WERI-Rb-1 (cell line): ENCODE results near the gene VWDE.

ENCODE experiments used
- DNase-seq: peaks from one replicate; pipeline ENCODE4 v3.0.0-alpha.2; 2020
- H3K27ac ChIP-seq: fragments of 250-450 bp; sonication (Bioruptor Pico); 2 replicates; pipeline ENCODE4 v1.5.1; 2020; ENCODE audit warnings: mild to moderate bottlenecking, moderate library complexity
- H3K27me3 ChIP-seq: fragments of 250-450 bp; sonication (Bioruptor Pico); 2 replicates; pipeline ENCODE4 v1.5.1; 2021; ENCODE audit warnings: mild to moderate bottlenecking, low read depth, moderate library complexity; ENCODE audit not compliant: insufficient read depth, severe bottlenecking
- H3K36me3 ChIP-seq: fragments of 250-450 bp; sonication (Bioruptor Pico); 2 replicates; pipeline ENCODE4 v1.5.1; 2020; ENCODE audit warnings: mild to moderate bottlenecking, moderate library complexity
- H3K4me3 ChIP-seq: 2 replicates; pipeline ENCODE4 v1.5.1; 2011; ENCODE audit warnings: low read depth, mild to moderate bottlenecking, control low read depth, low read length
- H3K9me3 ChIP-seq: fragments of 250-450 bp; sonication (Bioruptor Pico); 2 replicates; pipeline ENCODE4 v1.5.1; 2021; ENCODE audit warnings: mild to moderate bottlenecking, moderate library complexity; ENCODE audit not compliant: severe bottlenecking
- TF ChIP-seq, protein P1 (sequence below): IDR thresholded peaks from 2 replicates; pipeline ENCODE4 v1.5.1; 2011; ENCODE audit warnings: low read depth, mild to moderate bottlenecking, control low read depth, inconsistent platforms, low read length

Gene VWDE

DNA sequence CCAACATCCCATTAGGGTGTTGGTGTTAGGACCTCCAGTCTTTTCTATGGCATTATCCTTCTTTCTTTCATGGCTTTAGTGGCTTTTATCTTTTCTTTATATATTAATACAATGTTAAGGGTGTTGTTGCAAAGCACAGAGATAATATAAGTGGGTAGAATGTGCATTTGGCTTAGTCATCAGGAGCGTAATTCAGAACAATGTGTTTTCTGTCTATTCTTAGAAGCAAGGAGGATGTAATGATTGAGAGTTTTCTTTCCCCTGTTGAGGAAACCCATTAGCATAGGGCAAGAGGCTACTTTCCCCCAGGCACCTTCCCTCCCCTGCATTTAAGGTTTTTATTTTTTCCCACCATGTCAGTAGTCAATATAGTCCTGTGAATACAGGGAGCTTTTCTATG lies 112.9 kb downstream of the VWDE start:
- Histone ChIP-seq H3K27ac (no peak overlapping the region), H3K27me3 (no peaks in the 10 kb centered on the region), H3K9me3 (no peaks in the 10 kb centered on the region), H3K4me3 (no peak overlapping the region), H3K36me3 (no peaks in the 10 kb centered on the region)
- TF ChIP-seq, protein P1, sequence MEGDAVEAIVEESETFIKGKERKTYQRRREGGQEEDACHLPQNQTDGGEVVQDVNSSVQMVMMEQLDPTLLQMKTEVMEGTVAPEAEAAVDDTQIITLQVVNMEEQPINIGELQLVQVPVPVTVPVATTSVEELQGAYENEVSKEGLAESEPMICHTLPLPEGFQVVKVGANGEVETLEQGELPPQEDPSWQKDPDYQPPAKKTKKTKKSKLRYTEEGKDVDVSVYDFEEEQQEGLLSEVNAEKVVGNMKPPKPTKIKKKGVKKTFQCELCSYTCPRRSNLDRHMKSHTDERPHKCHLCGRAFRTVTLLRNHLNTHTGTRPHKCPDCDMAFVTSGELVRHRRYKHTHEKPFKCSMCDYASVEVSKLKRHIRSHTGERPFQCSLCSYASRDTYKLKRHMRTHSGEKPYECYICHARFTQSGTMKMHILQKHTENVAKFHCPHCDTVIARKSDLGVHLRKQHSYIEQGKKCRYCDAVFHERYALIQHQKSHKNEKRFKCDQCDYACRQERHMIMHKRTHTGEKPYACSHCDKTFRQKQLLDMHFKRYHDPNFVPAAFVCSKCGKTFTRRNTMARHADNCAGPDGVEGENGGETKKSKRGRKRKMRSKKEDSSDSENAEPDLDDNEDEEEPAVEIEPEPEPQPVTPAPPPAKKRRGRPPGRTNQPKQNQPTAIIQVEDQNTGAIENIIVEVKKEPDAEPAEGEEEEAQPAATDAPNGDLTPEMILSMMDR = no peak
- DNase-seq = no peak

DNA sequence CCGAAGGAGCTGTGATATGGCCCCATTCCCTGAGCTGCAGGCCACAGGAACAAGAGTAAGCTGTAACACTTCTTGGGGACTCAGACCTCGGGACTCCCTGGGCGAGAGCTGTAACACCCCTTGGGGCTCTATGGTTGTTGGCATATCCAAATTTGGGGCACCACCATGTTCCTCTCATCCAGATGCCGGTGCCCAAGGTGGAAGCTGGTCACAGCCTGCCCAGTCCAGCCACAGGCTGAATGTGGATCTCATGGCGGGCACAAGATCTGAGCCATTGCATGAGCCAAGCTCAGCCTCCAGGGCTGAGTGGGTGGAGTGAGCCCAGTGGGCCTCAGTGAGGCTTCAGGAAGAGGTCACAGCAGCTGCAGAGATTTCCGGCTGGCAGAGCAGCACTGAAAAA lies 113.7 kb downstream of the VWDE start:
- Histone ChIP-seq H3K36me3 (no peaks in the 10 kb centered on the region), H3K27me3 (no peaks in the 10 kb centered on the region), H3K9me3 (no peaks in the 10 kb centered on the region), H3K4me3 (no peak overlapping the region), H3K27ac (no peak overlapping the region)
- TF ChIP-seq, protein P1 = no peak
- DNase-seq = no peak

DNA sequence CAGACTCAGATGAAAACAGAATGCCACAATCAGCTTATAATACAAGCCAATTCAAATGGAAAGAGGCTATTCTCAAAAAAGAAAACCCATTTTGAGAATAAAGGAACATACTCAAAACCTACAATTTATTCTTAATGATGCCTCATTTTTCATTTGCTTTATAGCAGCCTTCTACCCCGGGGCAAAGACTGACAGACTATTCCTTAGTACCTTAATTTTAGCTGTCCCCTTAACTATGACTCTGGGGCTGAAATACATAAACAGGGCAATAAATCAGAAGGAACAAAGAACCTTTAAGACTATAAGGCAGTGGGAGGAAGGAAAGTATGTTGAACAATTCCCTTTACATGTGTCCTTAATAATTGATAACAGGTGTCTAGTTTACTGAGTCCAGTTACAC lies 115.8 kb downstream of the VWDE start:
- Histone ChIP-seq H3K36me3 (no peaks in the 10 kb centered on the region), H3K27me3 (no peaks in the 10 kb centered on the region), H3K9me3 (no peaks in the 10 kb centered on the region), H3K4me3 (no peak overlapping the region), H3K27ac (no peak overlapping the region)
- no peak for DNase-seq
- TF ChIP-seq, protein P1 = no peak

DNA sequence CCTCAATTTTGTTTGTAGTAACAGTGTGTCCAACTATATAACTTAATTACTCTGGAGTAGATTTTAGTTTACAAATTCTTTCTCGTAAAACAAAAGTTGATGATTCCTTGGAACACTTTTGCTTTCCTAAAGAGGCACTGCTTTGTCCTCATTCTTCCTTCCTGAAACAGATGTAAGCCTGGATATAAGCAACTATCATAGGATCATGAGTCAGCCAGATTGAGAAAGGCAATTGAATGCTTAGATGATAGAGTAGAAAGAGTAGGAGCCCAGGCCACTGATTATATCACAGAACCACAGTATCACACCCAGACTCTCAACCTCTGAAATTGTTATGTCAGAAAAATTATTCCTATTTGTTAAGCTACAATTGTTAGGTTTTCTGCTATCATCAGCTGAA lies 122.6 kb downstream of the VWDE start:
- TF ChIP-seq, protein P1 = no peak
- Histone ChIP-seq H3K36me3 (no peaks in the 10 kb centered on the region), H3K27me3 (no peaks in the 10 kb centered on the region), H3K9me3 (no peaks in the 10 kb centered on the region), H3K4me3 (no peak overlapping the region), H3K27ac (no peak overlapping the region)
- DNase-seq = no peak
